Activated naive CD4-positive, alpha-beta T cell treated with Interleukin-2 at 50 U/mL for 16 hours (primary cell): Measurements from ENCODE around the gene EGR4.
"Not testable (repeated sequence)": the region's sequence is repeated elsewhere in the genome, so short reads cannot be mapped to it uniquely, and the experiment has no call there.

ENCODE experiments used
- DNase-seq: peaks from one replicate; pipeline ENCODE4 v3.0.0-alpha.2; 2020

Gene EGR4

DNA sequence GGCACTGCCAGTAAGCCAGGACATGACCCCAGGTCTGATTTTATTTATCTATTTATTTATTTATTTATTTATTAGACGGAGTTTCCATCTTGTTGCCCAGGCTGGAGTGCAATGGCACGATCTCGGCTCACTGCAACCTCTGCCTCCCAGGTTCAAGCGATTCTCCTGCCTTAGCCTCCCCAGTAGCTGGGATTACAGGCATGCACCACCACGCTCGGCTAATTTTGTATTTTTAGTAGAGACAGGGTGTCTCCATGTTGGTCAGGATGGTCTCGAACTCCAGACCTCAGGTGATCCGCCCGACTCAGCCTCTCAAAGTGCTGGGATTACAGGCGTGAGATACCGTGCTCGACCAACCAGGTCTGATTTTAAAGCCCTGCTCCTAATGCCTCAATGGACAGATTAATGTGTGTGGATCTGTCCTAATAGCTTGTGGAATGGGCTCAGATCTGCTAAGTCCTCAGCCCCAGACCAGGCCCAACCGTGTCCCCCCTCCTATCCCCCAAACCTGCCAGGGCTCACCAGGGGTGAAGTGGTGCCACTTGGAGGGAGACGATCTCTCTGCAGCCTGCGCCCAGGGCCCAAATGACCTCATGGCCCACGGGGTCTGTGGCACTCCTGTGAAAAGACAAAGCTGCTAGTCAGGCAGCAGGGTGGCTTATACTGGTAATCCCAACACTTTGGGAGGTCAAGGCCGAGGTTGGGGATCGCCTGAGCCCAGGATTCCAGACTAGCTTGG is 30.5 kb downstream of the EGR4 start:
- not testable (repeated sequence) for DNase-seq

DNA sequence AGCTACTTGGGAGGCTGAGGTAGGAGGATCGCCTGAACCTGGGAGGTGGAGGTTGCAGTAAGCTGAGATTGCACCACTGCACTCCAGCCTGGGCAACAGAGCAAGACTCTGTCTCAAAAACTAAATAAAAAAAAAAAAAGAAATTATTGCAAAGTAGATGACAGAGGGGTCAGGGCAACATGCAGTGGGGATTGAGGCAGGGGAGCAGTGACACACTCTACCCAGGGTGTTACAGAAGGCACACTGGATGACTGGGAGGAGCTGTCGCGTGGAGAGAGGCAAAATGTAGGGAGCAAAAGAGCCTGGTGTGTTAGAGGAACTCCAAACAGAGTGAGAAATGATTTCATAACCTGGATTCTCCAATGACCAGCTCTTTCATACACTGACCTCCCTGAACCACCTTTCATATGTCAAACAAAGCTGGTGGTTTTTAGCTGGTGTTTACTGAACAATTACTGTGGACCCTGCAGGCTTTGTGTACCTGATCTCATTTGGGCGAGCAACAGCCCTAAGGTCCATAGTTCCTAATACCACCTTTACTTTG is 31.2 kb downstream of the EGR4 start:
- no peak for DNase-seq

DNA sequence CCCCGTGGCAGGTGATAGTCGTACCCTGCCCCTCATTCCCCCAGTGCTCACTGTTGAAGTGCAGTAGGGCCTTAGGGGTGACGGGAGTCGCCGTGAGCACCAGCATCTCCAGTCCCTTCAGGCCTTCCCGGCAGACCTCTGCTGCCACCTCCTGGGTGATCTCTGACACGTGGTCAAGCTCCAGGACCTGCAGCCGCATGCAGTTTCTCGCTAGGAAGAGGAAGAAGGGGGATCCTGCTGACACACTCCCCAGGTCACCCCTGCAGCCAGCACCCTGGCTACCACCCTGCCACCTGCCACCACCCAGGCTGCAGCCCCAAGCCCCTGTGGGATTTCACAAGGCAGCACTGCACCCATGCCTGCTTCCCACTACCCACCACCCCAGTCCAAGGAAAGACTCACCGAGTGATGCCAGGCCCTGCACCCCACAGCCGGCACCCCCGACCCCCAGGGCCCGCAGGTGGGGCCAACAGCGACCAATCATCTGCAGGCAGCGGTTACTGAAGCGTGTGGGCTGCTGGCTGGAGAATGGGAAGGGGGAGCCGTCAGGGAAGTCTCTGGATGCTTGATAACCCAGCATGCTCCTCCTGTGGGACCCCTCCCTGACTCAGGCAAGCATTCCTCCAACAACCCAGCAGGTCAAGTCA is 32.9 kb downstream of the EGR4 start:
- no peak for DNase-seq

DNA sequence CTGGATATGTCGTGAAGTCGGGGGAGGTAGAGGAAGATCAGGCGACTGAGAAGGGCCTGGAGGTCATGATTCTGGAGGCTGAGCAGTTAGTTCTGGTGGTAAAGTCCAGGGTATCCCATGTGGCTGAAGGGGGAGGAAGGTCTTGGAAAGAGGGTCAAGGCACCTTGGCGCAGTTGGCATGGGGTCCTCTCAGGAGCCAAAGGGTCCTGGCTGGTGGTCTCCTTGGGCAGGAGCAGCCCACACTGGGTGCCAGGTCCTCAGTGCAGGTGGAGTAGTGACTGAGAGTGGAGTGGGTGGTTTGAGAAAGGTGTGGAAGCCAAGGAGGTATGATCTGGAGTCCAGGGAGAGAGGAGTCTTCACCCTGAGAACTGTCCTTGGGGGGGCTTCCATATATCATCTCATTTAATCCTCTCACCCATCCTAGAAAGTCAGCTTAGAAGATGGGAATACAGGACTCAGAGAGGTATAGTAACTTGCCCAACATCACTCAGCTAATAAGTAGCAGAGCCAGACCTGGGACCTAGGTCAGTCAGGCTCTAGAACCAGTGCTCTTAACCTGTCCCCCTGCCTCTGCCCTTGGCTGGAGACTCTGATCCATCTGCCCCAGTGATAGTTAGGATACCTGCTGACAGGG is 33.5 kb downstream of the EGR4 start:
- DNase-seq, result no peak

DNA sequence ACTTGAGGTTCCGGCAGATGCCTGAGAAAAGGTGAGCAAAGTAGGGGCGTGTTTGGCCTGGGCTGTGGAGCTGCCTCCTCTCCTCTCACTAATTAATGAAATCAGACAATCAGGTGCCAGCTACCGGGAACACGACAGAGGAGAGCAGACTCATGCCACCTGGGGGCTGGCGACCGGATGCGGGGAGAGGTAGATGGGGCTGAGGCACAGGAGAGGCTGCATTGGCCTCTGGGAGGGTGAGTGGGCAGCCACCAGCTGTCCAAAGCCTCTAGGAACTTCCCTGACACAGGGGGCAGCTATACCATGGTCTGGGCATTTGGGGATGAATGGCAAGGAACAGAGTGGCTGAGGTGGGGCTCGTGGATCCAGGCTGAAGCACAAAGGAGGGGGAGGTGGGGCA is 34.1 kb downstream of the EGR4 start:
- no peak for DNase-seq

DNA sequence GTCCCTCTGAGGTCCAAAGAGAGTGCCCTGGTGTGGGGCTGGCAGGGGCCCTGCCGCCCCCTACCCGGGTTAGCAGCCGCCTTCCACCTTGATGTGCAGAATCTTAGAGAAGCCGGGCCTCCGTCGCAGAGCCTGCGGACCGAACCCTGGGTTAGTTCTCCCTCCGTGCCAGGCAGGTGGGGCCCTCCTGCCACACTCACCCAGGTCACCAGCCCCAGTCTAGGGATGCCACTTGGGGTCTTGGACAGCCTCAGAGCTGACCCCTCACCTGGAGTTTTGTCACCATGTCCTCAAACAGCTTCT is 34.5 kb downstream of the EGR4 start:
- no peak for DNase-seq

DNA sequence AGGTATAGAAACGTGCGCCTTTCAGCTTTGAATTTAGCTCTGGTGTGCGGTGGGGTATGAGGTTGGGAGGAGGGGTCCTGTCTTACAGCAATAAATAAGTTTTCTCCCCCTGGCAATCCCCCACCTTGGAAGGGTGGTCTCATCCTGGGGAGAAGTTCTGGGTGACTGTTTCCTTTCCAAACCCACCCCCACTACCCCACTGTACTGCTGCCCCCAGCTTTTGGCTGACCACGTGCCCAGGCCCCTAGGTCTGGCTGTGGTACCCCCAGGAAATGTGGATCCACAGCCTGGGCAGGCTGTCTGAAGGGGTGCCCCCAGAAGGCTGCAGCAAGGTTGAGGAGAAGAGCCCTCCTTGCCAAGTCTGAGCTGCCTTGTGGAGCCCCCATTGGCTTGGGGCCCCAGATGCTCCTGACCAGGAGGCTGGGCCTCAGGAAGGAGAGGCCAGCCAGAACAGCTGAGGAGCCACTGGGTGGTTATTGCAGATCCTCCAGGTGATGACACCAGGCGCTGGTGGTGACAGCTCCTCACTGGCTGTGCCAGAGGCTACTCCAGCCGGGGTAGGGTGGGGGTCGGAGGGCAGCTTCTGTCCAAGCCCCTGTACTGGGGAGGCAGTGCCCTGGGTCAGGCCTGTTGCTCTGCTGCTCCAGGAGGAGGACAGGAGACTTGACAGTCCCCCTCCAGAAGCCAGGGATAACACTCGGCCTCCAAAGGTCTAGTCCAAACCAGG is 35.0 kb downstream of the EGR4 start:
- DNase-seq, result no peak

DNA sequence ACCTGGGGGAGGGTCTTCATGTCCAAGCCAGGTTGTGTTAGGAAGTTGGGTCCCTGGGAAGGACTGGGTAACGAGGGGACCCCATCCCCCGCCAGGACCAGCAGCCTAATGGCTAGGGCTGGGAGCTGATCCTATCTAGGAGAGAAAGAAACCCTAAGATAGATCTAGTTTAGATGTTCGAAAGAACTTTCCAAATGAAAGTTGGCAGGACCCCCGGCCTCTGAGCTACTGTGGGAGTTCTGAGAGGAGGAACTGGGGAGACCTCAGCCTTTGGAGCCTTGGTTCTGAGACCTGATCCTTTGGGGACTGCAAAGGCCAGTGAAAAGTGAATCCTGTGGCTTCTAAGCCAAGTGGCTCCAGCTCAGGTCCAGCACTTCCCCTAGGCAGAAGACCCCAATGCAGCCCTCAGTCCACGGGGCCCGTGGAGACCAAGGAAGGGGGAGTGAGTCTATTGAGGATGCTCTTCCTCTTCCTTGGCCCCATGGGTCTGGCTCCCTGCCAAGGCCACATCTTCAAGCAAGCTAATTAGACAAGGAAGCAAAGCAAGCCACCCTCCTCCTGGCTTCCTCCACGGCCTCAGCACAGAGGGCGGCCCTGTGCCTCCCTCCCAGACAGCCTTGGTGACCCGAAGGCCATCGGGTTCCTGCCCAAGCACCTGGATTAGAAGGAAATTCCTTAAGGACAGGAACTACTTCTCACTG is 35.8 kb downstream of the EGR4 start:
- no peak for DNase-seq

DNA sequence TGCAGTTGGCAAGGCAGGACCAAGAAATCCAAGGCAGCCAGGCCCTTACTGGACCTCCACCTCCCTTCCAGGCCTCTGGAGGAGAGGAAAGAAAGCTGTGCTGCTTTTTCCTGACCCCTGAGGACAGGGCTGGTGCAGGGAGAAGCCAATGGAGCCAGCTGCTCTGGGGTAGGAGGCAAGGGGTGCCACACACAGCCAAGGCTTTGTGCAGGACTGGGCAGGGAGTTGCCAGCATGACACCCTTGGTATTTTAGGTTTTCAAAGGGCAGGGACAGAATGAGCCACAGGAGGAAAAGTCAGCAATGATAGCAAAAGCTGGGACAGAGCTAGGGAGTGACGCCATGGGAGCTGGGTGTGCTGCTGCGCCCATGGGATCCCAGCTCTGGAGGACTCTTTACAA is 36.3 kb downstream of the EGR4 start:
- DNase-seq, result no peak

DNA sequence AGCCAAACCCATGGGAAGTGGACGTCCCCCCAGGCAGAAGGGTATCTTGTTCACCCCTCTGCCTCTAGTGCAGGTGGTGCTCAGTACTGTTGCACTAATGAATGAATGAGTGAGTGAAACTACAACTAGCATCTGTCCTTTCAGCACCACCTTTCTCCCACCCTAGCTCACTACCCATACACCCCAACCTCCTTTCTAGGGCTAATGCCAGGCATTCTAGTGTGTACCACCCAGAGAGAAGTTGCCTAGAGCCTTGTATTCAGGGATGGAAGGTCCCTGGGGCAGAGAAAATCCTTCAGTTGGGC is 36.8 kb downstream of the EGR4 start:
- no peak for DNase-seq

DNA sequence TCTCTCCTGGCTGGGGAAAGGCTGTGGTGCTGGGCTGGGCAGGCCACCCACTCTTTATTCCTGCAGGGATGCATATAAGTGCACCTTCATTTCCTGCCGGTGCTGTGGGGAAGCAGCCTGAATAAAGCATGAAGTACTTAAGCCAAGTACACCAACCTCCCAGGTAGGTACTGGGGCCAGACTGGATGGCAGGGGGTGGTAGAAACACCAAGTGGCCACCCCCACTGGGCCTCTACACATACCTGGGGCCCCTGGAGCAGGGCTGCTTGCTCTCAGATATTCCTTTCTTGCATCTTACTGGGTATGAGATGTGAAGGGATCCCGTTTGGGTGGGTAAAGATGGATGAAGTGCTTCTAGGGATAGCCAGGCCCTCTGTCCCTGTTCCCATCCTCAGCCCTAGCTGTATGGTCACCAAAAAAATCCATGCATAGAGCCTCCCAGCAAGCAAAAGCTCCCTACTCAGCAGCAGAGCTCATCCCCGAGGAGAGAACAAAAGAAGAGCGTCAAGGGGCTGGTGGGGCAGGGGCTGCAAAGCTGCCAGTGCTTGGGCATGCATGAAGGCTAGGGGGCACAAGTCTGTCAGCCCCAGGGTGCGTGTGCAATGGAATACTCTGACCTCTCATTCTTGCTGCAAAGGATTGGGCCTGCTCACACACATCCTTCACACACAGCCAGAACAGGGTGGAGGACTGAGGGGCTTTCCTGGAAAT is 37.3 kb downstream of the EGR4 start:
- no peak for DNase-seq

DNA sequence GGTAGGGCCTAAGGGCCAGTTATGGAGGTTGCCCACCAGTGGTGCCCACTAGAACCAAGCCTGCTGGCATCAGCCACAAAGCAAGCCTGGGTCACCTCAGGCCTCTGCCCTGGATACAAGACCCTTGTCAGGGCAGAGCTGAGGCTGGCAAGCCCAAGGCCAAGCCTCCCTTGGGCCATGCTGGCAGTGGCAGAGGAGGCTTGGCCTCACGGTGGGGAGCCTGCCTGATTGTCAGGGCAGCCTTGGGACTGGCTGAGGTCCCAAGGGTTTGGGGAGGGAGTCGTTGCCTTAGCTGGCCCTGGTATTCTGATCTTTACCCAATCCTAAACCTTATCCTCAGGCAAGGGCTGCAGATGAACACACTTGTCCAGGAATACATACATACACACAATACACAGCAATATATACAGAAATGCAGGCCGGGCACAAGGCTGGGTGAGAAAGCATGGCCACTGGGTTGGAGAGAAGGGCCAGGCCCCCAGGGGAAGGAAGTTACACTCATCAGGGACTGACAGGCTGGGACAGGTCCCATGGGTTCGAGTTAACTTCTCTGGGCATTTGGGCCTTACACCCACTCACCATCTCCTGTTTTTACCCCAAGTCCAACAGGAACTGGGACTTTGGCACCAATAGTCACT is 38.2 kb downstream of the EGR4 start:
- no peak for DNase-seq

DNA sequence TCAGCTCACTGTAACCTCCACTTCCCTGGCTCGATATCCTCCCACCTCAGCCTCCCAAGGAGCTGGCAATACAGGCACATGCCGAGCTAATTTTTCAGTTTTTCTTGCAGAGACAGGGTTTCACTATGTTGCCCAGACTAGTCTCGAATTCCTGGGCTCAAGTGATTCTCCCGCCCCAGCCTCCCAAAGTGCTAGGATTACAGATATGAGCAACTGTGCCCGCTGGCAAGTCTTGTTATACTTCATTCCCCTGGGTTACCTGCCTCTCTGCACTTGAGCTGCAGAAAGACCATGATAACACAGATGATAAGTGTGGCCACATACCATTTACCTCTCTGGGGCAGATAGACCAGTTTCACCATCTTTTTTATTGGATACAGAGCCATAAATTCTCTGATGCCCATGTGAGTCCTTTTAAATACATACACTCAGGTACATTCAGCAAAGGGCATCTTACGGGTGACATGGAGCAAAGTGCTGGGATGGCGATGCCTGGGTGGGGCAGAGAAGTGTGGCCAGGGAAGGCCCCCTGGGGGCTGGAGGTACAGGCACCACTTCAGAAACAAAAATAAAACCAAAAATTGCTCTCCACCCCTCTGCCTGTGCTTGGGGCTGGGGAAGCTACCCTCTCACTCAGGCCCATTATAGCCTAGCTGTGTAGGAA is 38.9 kb downstream of the EGR4 start:
- no peak for DNase-seq

DNA sequence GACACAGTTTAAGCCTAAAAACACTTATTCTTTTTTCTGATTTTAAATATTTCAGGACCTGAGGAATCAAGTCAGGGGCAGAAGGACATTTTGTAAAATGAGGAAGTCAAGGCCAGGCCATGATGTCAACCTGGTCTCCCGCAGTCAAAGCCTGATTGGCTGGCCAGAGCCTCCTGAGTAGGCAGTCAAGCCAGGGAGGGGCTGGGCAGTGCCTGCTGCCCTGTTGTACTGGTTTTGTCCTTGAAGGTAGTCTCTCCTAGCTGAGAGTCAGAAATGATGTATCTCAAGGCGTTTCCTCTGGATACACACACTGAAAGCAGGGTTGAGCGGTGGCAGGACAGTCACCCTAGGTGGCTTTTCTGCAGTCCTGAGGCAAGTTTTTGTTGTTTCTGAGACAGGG is 39.4 kb downstream of the EGR4 start:
- no peak for DNase-seq

DNA sequence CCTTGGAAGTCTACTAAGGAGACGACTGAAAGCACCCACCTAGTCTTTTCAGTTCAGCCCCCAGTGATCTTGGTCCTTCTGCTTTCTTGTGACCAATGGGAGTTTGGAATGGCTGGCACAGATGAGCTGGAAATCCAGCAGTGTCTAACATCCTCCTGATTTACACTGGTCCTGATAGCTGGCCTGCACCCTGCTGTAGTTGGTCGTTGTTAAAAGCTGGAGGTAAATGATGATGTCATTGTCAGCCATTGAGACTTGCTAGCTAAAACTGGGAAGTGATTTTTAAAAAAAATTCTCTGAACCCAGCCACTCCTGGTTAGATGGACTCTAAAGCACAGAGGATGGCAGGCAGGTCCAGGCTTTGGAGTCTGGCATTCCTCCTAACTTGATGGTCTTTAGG is 39.9 kb downstream of the EGR4 start:
- no peak for DNase-seq

DNA sequence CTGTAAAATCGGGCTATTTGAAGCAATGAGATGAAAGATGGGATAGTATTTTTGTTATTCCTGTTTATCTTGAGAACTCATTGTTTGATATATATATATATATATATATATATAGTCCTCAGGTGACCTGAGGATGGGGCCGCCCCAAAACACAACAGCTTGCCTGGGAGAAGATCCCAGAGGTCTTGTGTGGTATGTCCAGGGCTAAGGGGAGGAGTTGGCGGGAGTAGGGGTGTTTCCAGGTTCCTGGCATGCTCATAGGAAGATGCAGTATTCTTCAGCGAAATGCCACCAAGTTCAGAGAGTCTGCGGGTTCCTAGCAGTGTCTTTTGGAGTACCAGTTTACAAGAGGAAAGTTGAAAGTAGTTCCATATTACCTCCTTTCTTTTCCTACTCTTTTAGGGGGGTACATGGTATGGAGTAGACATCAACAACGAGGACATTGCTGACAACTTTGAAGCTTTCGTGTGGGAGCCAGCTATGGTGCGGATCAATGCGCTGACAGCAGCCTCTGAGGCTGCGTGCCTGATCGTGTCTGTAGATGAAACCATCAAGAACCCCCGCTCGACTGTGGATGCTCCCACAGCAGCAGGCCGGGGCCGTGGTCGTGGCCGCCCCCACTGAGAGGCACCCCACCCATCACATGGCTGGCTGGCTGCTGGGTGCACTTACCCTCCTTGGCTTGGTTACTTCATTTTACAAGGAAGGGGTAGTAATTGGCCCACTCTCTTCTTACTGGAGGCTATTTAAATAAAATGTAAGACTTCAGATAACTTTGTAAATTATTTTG is 40.9 kb downstream of the EGR4 start:
- no peak for DNase-seq

DNA sequence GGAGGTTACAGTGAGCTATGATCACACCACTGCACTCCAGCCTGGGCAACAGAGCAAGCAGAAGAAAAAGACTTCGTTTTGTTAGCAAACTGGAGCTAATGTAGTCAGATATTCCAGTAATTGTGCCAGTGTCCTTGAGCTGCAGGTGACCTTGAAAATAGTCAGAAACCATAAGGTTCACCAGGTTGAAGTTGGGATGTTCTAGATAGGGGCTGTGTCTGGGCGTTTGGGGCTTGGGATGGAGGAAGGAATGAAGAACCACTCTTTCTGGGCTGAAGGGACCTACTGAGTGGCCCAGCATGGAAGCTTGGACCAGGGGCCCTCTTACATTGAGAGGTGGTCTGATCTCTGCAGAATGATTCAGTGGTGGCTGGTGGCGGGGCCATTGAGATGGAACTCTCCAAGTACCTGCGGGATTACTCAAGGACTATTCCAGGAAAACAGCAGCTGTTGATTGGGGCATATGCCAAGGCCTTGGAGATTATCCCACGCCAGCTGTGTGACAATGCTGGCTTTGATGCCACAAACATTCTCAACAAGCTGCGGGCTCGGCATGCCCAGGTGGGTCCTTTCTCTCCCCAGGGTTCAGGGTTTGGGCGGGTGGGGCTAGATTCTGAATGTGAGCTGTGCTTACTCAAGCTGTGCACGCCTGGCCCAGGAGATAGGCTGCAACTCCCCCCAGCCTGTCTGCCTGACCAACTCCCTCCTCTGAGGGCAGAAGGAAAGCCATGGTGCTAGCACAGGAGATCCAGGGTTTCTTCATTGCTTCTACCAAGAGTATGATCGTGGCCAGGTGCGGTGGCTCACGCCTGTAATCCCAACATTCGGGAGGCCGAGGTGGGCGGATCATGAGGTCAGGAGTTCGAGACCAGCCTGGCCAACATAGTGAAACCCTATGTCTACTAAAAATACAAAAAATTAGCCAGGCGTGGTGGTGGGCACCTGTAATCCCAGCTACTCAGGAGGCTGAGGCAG is 42.2 kb downstream of the EGR4 start:
- no peak for DNase-seq

DNA sequence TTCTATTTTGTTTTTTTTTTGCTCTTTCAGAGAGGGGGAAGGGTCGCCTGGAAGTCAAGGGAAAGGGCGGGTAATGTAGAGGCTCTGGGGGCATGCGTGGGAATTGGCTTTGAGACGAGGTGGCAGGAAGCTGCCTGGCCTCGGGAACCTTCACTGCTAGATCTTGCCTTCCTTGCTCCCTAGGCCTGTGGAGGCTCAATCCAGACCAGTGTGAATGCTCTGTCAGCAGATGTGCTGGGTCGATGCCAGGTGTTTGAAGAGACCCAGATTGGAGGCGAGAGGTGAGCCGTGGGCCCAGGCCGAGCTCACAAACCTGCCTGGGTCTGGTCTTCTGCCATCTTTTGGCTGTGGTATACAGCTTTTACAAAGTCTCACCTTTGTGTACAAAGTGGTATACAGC is 43.7 kb downstream of the EGR4 start:
- no peak for DNase-seq

DNA sequence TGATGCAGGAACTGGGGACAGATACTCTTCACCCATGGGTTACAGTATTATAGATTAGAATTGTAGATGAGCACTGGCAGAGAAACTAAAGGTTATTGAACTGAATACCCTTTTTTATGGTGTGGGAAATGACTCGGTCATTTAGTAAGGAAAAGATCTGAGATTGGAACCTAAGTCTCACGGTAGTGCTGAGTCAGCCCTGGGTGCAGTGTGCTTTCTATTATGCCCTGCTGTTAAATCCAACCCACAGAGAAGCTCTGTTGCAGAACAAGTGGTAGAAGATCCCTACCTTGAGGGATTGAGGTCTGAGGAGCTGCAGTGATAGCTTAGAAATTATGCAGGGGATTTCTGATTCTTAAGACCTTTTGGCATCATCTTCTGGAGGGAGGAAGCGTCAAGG is 46.5 kb downstream of the EGR4 start:
- DNase-seq, result no peak
